GM21390 (cell line): ENCODE measurements around the gene ZNF30.
"Not testable (repeated sequence)": the region's sequence is repeated elsewhere in the genome, so short reads cannot be mapped to it uniquely, and the experiment has no call there.

ENCODE experiments used
- ATAC-seq: cut with Tn5 transposase; IDR thresholded peaks from one replicate; pipeline ENCODE4 v1.9.1; 2021; ENCODE audit not compliant: unreplicated experiment

ZNF30 gene

GRCh38 chr19:34985249-34986022 lies 58.7 kb downstream of the ZNF30 start:
- ATAC-seq: no peak

- no peak for ATAC-seq
These were observed 61.4 kb downstream of the ZNF30 start for GRCh38 chr19:34988119-34988518.

GRCh38 chr19:34989298-34989697 lies 62.6 kb downstream of the ZNF30 start:
- no peak for ATAC-seq

- no peak for ATAC-seq
These were observed 64.0 kb downstream of the ZNF30 start for GRCh38 chr19:34990578-34991192.

GRCh38 chr19:34991542-34992333 lies 65.0 kb downstream of the ZNF30 start:
- no peak for ATAC-seq

- not testable (repeated sequence) for ATAC-seq
These were observed 65.9 kb downstream of the ZNF30 start for GRCh38 chr19:34992582-34992981.

GRCh38 chr19:34994286-34994642 lies 67.6 kb downstream of the ZNF30 start:
- ATAC-seq: no peak
